ENCODE results near the gene ANP32A. TPM values are rescaled to one million over a fixed set of nuclear protein-coding genes. Genes with fewer than 3 reads are reported as not detected.

The ANP32A gene
- total and polyA plus RNA-seq, 4 experiments from 2014 or later = 52.7 to 134 (median 99.1) TPM

GRCh38 chr15:68801572-68802148 is 19.0 kb downstream of the ANP32A start:
- no peak for DNase-seq
- CTCF ChIA-PET (ENCODE audit: partially characterized antibody) = interaction anchor here (1.0 kb wide), 1 partner anchor 17 kb away, joined by 3 read pairs; no protein-coding TSS in a partner anchor
- no peak overlapping the region for H3K27ac ChIP-seq (ENCODE audit: low read depth, low read length)
- Mint-ChIP-seq H3K4me1 (peaks cover 58 to 93% (median 74%) of the 10 kb centered on the region in 4 donors), H3K27me3 (no peaks in the 10 kb centered on the region), H3K27ac (peak overlapping the region in 5 of 7 donors; percentile 2 to 55 (median 37)), H3K4me3 (no peak overlapping the region), H3K9me3 (no peaks in the 10 kb centered on the region), H3K36me3 (peaks cover 5 to 33% of the 10 kb centered on the region in 2 donors)
- no peaks in the 10 kb centered on the region for H3K27me3 ChIP-seq (ENCODE audit: insufficient read depth, low read length)
- H3K9me3 ChIP-seq (ENCODE audit: control insufficient read depth in 1 of 2, low read length in 2 of 2) = no peaks in the 10 kb centered on the region
- POLR2A ChIA-PET (ENCODE audit: partially characterized antibody) = no interaction called here
- intact Hi-C loops (cut with micrococcal nuclease) = no loop called here
- no peaks in the 10 kb centered on the region for H3K36me3 ChIP-seq (ENCODE audit: insufficient read depth, low read length)
- H3K4me3 ChIP-seq (ENCODE audit: low read length in 2 of 2) = no peak overlapping the region
- H3K4me1 ChIP-seq (ENCODE audit: insufficient read depth, low read length) = peaks cover 86% of the 10 kb centered on the region

- DNase-seq = no peak
- Histone ChIP-seq H3K4me3 (ENCODE audit: low read length in 2 of 2) (no peak overlapping the region), H3K4me1 (ENCODE audit: insufficient read depth, low read length) (peaks cover 88% of the 10 kb centered on the region), H3K27me3 (ENCODE audit: insufficient read depth, low read length) (no peaks in the 10 kb centered on the region), H3K9me3 (ENCODE audit: control insufficient read depth in 1 of 2, low read length in 2 of 2) (no peaks in the 10 kb centered on the region), H3K27ac (ENCODE audit: low read depth, low read length) (no peak overlapping the region), H3K36me3 (ENCODE audit: insufficient read depth, low read length) (no peaks in the 10 kb centered on the region)
- H3K27me3 Mint-ChIP-seq = no peaks in the 10 kb centered on the region
- H3K27ac Mint-ChIP-seq = peak overlapping the region in 2 of 7 donors; percentile 25 to 47
- no peaks in the 10 kb centered on the region for H3K9me3 Mint-ChIP-seq
- ChIA-PET CTCF (ENCODE audit: partially characterized antibody) (no interaction called here), POLR2A (ENCODE audit: partially characterized antibody) (no interaction called here)
- intact Hi-C loops (cut with micrococcal nuclease) = no loop called here
- H3K4me3 Mint-ChIP-seq = peak overlapping the region in 1 of 8 donors; percentile 1
- H3K4me1 Mint-ChIP-seq = peaks cover 56 to 94% (median 74%) of the 10 kb centered on the region in 4 donors
- H3K36me3 Mint-ChIP-seq = peaks cover 0 to 27% of the 10 kb centered on the region in 2 donors
These were observed 19.8 kb downstream of the ANP32A start for GRCh38 chr15:68800875-68801274.

GRCh38 chr15:68798346-68799094 is 22.2 kb downstream of the ANP32A start:
- no peak for DNase-seq
- ChIA-PET POLR2A (ENCODE audit: partially characterized antibody) (interaction anchor here (0.9 to 2.5 kb wide), 4 partner anchors 9 to 21 kb away, joined by 3 to 9 read pairs (median 4); no protein-coding TSS in a partner anchor), CTCF (ENCODE audit: partially characterized antibody) (interaction anchor here (0.8 to 1.8 kb wide), 5 partner anchors 14 to 77 kb away, joined by 3 to 6 read pairs (median 4); no protein-coding TSS in a partner anchor)
- H3K36me3 ChIP-seq (ENCODE audit: insufficient read depth, low read length) = no peaks in the 10 kb centered on the region
- H3K4me1 Mint-ChIP-seq = peaks cover 60 to 98% (median 82%) of the 10 kb centered on the region in 4 donors
- no peaks in the 10 kb centered on the region for H3K27me3 ChIP-seq (ENCODE audit: insufficient read depth, low read length)
- H3K4me3 ChIP-seq (ENCODE audit: low read length in 2 of 2) = no peak overlapping the region
- peak overlapping the region in 5 of 7 donors; percentile 29 to 90 (median 64) for H3K27ac Mint-ChIP-seq
- intact Hi-C loops (cut with micrococcal nuclease) = no loop called here
- peak overlapping the region in 1 of 8 donors; percentile 15 for H3K4me3 Mint-ChIP-seq
- H3K36me3 Mint-ChIP-seq = peaks cover 3 to 20% of the 10 kb centered on the region in 2 donors
- no peaks in the 10 kb centered on the region for H3K27me3 Mint-ChIP-seq
- no peaks in the 10 kb centered on the region for H3K9me3 Mint-ChIP-seq
- no peaks in the 10 kb centered on the region for H3K9me3 ChIP-seq (ENCODE audit: control insufficient read depth in 1 of 2, low read length in 2 of 2)
- H3K4me1 ChIP-seq (ENCODE audit: insufficient read depth, low read length) = peaks cover 98% of the 10 kb centered on the region
- H3K27ac ChIP-seq (ENCODE audit: low read depth, low read length) = no peak overlapping the region

GRCh38 chr15:68797599-68798345 is 22.9 kb downstream of the ANP32A start:
- intact Hi-C loops (cut with micrococcal nuclease) = no loop called here
- ChIA-PET CTCF (ENCODE audit: partially characterized antibody) (interaction anchor here (0.8 to 1.8 kb wide), 5 partner anchors 14 to 78 kb away, joined by 3 to 6 read pairs (median 4); no protein-coding TSS in a partner anchor), POLR2A (ENCODE audit: partially characterized antibody) (interaction anchor here (0.9 to 2.5 kb wide), 4 partner anchors 10 to 22 kb away, joined by 3 to 9 read pairs (median 4); no protein-coding TSS in a partner anchor)
- no peak overlapping the region for H3K27ac ChIP-seq (ENCODE audit: low read depth, low read length)
- peak overlapping the region; percentile 62 to 90 (median 80) for H3K27ac Mint-ChIP-seq
- no peaks in the 10 kb centered on the region for H3K27me3 ChIP-seq (ENCODE audit: insufficient read depth, low read length)
- H3K4me3 Mint-ChIP-seq = peak overlapping the region in 5 of 8 donors; percentile 1 to 55 (median 36)
- H3K9me3 Mint-ChIP-seq = no peaks in the 10 kb centered on the region
- H3K9me3 ChIP-seq (ENCODE audit: control insufficient read depth in 1 of 2, low read length in 2 of 2) = no peaks in the 10 kb centered on the region
- peaks cover 3 to 28% of the 10 kb centered on the region in 2 donors for H3K36me3 Mint-ChIP-seq
- H3K4me1 Mint-ChIP-seq = peaks cover 66 to 98% (median 85%) of the 10 kb centered on the region in 4 donors
- peaks cover 99% of the 10 kb centered on the region for H3K4me1 ChIP-seq (ENCODE audit: insufficient read depth, low read length)
- H3K27me3 Mint-ChIP-seq = no peaks in the 10 kb centered on the region
- no peak overlapping the region for H3K4me3 ChIP-seq (ENCODE audit: low read length in 2 of 2)
- DNase-seq = no peak
- H3K36me3 ChIP-seq (ENCODE audit: insufficient read depth, low read length) = no peaks in the 10 kb centered on the region

- Histone ChIP-seq H3K9me3 (ENCODE audit: control insufficient read depth in 1 of 2, low read length in 2 of 2) (no peaks in the 10 kb centered on the region), H3K27ac (ENCODE audit: low read depth, low read length) (no peak overlapping the region), H3K27me3 (ENCODE audit: insufficient read depth, low read length) (no peaks in the 10 kb centered on the region), H3K4me1 (ENCODE audit: insufficient read depth, low read length) (peaks cover 99% of the 10 kb centered on the region), H3K4me3 (ENCODE audit: low read length in 2 of 2) (no peak overlapping the region), H3K36me3 (ENCODE audit: insufficient read depth, low read length) (no peaks in the 10 kb centered on the region)
- ChIA-PET POLR2A (ENCODE audit: partially characterized antibody) (interaction anchor here (1.7 to 2.5 kb wide), 2 partner anchors 19 to 22 kb away, joined by 5 to 9 read pairs; no protein-coding TSS in a partner anchor), CTCF (ENCODE audit: partially characterized antibody) (interaction anchor here (1.8 kb wide), 1 partner anchor 78 kb away, joined by 5 read pairs; no protein-coding TSS in a partner anchor)
- intact Hi-C loops (cut with micrococcal nuclease) = no loop called here
- no peaks in the 10 kb centered on the region for H3K27me3 Mint-ChIP-seq
- peak overlapping the region; percentile 62 to 90 (median 80) for H3K27ac Mint-ChIP-seq
- DNase-seq = no peak
- peaks cover 69 to 98% (median 87%) of the 10 kb centered on the region in 4 donors for H3K4me1 Mint-ChIP-seq
- H3K36me3 Mint-ChIP-seq = peaks cover 3 to 28% of the 10 kb centered on the region in 2 donors
- H3K4me3 Mint-ChIP-seq = peak overlapping the region in 5 of 8 donors; percentile 1 to 55 (median 36)
- H3K9me3 Mint-ChIP-seq = no peaks in the 10 kb centered on the region
These were observed 23.5 kb downstream of the ANP32A start for GRCh38 chr15:68797191-68797590.

- peaks cover 99% of the 10 kb centered on the region for H3K4me1 ChIP-seq (ENCODE audit: insufficient read depth, low read length)
- H3K4me3 ChIP-seq (ENCODE audit: low read length in 2 of 2) = no peak overlapping the region
- H3K27me3 ChIP-seq (ENCODE audit: insufficient read depth, low read length) = no peaks in the 10 kb centered on the region
- no peaks in the 10 kb centered on the region for H3K27me3 Mint-ChIP-seq
- H3K27ac Mint-ChIP-seq = peak overlapping the region in 6 of 7 donors; percentile 16 to 90 (median 82)
- ChIA-PET CTCF (ENCODE audit: partially characterized antibody) (interaction anchor here (2.8 to 3.0 kb wide), 2 partner anchors 11 to 79 kb away, joined by 14 to 27 read pairs; no protein-coding TSS in a partner anchor), POLR2A (ENCODE audit: partially characterized antibody) (no interaction called here)
- peaks cover 71 to 98% (median 87%) of the 10 kb centered on the region in 4 donors for H3K4me1 Mint-ChIP-seq
- H3K36me3 Mint-ChIP-seq = peaks cover 3 to 28% of the 10 kb centered on the region in 2 donors
- peak overlapping the region in 6 of 8 donors; percentile 4 to 77 (median 56) for H3K4me3 Mint-ChIP-seq
- no peaks in the 10 kb centered on the region for H3K36me3 ChIP-seq (ENCODE audit: insufficient read depth, low read length)
- H3K9me3 Mint-ChIP-seq = no peaks in the 10 kb centered on the region
- no peak overlapping the region for H3K27ac ChIP-seq (ENCODE audit: low read depth, low read length)
- intact Hi-C loops (cut with micrococcal nuclease) = no loop called here
- no peak for DNase-seq
- H3K9me3 ChIP-seq (ENCODE audit: control insufficient read depth in 1 of 2, low read length in 2 of 2) = no peaks in the 10 kb centered on the region
These were observed 24.1 kb downstream of the ANP32A start for GRCh38 chr15:68796576-68796975.
